ENCODE measurements around the gene SYDE1. TPM values are rescaled to one million over a fixed set of nuclear protein-coding genes. Genes with fewer than 3 reads are reported as not detected.

SYDE1 gene
- total RNA-seq, 1 experiment from 2014 or later: 9.2 TPM

- in situ Hi-C loops (cut with HindIII; ENCODE audit: low pct_unique_long_range_greater_than_20kb, low sequenced_read_pairs): no loop called here
- DNase-seq (ENCODE audit: low read depth, low spot score): no peak
These were observed 11.7 kb downstream of the SYDE1 start for GRCh38 chr19:15118789-15119494.

- DNase-seq (ENCODE audit: low read depth, low spot score): no peak
- in situ Hi-C loops (cut with HindIII; ENCODE audit: low pct_unique_long_range_greater_than_20kb, low sequenced_read_pairs): no loop called here
These were observed 13.2 kb downstream of the SYDE1 start for GRCh38 chr19:15120135-15121026.

GRCh38 chr19:15122331-15123030, 15.3 kb downstream of the SYDE1 start:
- no peak for DNase-seq (ENCODE audit: low read depth, low spot score)
- in situ Hi-C loops (cut with HindIII; ENCODE audit: low pct_unique_long_range_greater_than_20kb, low sequenced_read_pairs): no loop called here

- DNase-seq (ENCODE audit: low read depth, low spot score): no peak
- in situ Hi-C loops (cut with HindIII; ENCODE audit: low pct_unique_long_range_greater_than_20kb, low sequenced_read_pairs): no loop called here
These were observed 16.1 kb downstream of the SYDE1 start for GRCh38 chr19:15123031-15123890.

- in situ Hi-C loops (cut with HindIII; ENCODE audit: low pct_unique_long_range_greater_than_20kb, low sequenced_read_pairs): no loop called here
- peak; percentile 26 for DNase-seq (ENCODE audit: low read depth, low spot score)
These were observed 16.7 kb downstream of the SYDE1 start for GRCh38 chr19:15123900-15124299.

- in situ Hi-C loops (cut with HindIII; ENCODE audit: low pct_unique_long_range_greater_than_20kb, low sequenced_read_pairs): no loop called here
- DNase-seq (ENCODE audit: low read depth, low spot score): no peak
These were observed 17.5 kb downstream of the SYDE1 start for GRCh38 chr19:15124572-15125231.

- peak; percentile 96 for DNase-seq (ENCODE audit: low read depth, low spot score)
- in situ Hi-C loops (cut with HindIII; ENCODE audit: low pct_unique_long_range_greater_than_20kb, low sequenced_read_pairs): no loop called here
These were observed 18.2 kb downstream of the SYDE1 start for GRCh38 chr19:15125232-15126067.

- no peak for DNase-seq (ENCODE audit: low read depth, low spot score)
These were observed 19.1 kb downstream of the SYDE1 start for GRCh38 chr19:15126131-15126910.

GRCh38 chr19:15128162-15128770, 21.1 kb downstream of the SYDE1 start:
- no peak for DNase-seq (ENCODE audit: low read depth, low spot score)
- in situ Hi-C loops (cut with HindIII; ENCODE audit: low pct_unique_long_range_greater_than_20kb, low sequenced_read_pairs): no loop called here

More at GRCh38 chr19:15126131-15126910, 19.1 kb downstream of the SYDE1 start:
- in situ Hi-C loops (cut with HindIII; ENCODE audit: low pct_unique_long_range_greater_than_20kb, low sequenced_read_pairs): no loop called here

- in situ Hi-C loops (cut with HindIII; ENCODE audit: low pct_unique_long_range_greater_than_20kb, low sequenced_read_pairs): no loop called here
- DNase-seq (ENCODE audit: low read depth, low spot score): no peak
These were observed 22.8 kb downstream of the SYDE1 start for GRCh38 chr19:15129856-15130585.

- in situ Hi-C loops (cut with HindIII; ENCODE audit: low pct_unique_long_range_greater_than_20kb, low sequenced_read_pairs): no loop called here
- DNase-seq (ENCODE audit: low read depth, low spot score): no peak
These were observed 29.2 kb downstream of the SYDE1 start for GRCh38 chr19:15136234-15136954.

GRCh38 chr19:15137777-15138176, 30.6 kb downstream of the SYDE1 start:
- in situ Hi-C loops (cut with HindIII; ENCODE audit: low pct_unique_long_range_greater_than_20kb, low sequenced_read_pairs): no loop called here
- DNase-seq (ENCODE audit: low read depth, low spot score): no peak

GRCh38 chr19:15138427-15138826, 31.2 kb downstream of the SYDE1 start:
- in situ Hi-C loops (cut with HindIII; ENCODE audit: low pct_unique_long_range_greater_than_20kb, low sequenced_read_pairs): no loop called here
- DNase-seq (ENCODE audit: low read depth, low spot score): no peak

- in situ Hi-C loops (cut with HindIII; ENCODE audit: low pct_unique_long_range_greater_than_20kb, low sequenced_read_pairs): no loop called here
- no peak for DNase-seq (ENCODE audit: low read depth, low spot score)
These were observed 33.9 kb downstream of the SYDE1 start for GRCh38 chr19:15141143-15141542.

All from SK-MEL-5 (cell line).